LHCN-M2 (cell line): ENCODE data around the gene MYBBP1A. TPM values are rescaled to one million over a fixed set of nuclear protein-coding genes. Genes with fewer than 3 reads are reported as not detected.

Experiments used
- DNase-seq: peaks from one replicate; pipeline ENCODE4 v3.0.0-alpha.2; 2012; ENCODE audit warnings: low read depth
- total RNA-seq: library from RNA; depleted of rRNA; stranded (reverse); fragments of >200 nt; gene quantifications from 2 replicates; pipeline ENCODE4 v1.2.3, GENCODE V29; 2014

The MYBBP1A gene
- total RNA-seq, 1 experiment from 2014 or later: 58.8 TPM

DNA sequence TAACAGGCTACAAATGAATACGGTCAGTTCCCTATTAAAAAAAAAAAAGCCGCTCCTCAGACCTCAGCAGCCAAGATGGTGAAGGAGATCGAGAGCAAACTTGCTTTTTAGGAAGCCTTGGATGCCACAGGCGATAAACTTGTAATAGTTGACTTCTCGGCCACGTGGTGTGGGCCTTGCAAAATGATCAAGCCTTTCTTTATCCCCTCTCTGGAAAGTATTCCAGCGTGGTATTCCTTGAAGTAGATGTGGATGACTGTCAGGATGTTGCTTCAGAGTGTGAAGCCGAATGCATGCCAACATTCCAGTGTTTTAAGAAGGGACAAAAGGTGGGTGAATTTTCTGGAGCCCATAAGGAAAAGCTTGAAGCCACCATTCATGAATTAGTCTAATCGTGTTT lies 16.9 kb upstream of the MYBBP1A start:
- DNase-seq: no peak

- DNase-seq: no peak
Observed at GRCh38 chr17:4569591-4569990, 14.4 kb upstream of the MYBBP1A start.

DNA sequence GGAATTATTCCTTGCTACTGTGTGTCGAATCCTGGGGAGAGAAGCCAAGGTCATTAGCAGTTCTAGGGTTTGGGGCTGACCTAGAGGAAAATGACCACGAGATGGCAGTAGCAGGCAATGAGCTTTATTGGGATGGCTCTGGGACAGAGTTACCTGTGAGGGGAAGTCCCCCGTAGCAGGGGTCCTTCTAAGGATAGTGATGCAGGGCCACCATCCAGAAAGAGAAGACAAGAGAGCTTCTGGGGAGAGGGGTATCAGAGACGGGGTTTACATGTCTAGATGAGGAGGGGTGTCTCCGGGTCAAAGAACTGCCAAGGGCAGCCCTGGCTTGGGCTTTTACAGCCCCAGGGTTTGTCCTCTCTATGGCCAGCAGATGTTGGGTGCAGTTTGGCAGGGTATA lies 11.6 kb upstream of the MYBBP1A start:
- DNase-seq: peak; percentile 34

GRCh38 chr17:4565209-4566141 lies 10.3 kb upstream of the MYBBP1A start:
- DNase-seq: peak; percentile 72

- DNase-seq: no peak
Observed at GRCh38 chr17:4562015-4562969, 7.1 kb upstream of the MYBBP1A start.

- no peak for DNase-seq
Observed at GRCh38 chr17:4560837-4561256, 5.7 kb upstream of the MYBBP1A start.

GRCh38 chr17:4560421-4560820 lies 5.2 kb upstream of the MYBBP1A start, which contains the start of gene GGT6:
TSS of gene GGT6 (minus strand) at chr17:4560577. CDS start at chr17:4560521, 56 bp downstream.
- DNase-seq: no peak

DNA sequence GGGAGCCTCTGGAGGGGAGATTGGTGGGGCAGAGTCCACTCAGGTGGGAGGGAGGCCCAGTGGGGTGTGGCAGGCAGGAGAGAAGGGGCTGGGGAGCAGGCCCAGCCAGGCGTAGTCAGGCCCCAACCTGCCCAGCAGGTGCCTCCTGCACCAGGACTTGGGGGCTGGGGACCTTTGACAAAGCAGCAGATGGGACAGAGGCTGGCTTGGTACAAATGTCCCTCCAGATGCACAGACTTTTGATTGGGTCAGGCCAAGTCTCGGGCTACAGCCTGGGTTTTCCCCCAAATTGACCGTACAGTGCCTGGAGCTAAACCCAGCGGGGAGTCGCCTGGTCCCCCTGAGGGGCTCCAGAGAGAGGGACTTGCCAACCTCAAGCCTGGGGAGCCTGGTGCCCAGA lies 4.8 kb upstream of the MYBBP1A start:
- no peak for DNase-seq

GRCh38 chr17:4559139-4559791 lies 4.1 kb upstream of the MYBBP1A start:
- DNase-seq: no peak

DNA sequence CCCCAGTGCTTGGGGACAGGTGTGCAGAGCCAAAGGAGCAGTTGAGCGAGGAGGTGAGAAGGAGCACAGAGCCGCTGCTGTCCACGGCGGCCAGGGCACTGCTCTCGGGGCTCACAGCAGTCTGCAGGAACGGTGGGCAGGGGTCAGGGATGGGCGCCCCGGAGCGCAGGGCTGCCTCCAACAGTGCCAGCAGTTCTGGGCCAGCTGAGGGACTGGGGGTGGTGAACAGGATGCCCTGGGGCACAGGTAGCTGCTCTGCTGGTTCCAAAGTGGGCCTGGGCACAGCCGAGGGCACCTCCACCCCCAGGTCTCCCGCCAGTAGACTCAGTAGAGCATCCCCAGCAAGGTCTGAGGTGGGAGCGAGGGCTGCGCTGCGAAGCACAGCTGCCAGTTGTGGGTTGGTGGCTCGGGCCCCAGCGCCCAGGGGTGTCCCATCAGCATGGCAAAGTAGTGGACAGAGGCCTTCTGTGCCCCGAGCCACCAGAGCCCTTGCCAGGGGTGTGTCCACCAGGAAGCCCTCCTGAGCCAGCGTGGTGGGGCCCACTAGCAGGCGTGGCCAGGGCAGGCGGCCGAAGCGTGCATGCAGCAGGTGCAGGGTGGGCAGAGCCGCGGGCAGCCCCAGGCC lies 3.3 kb upstream of the MYBBP1A start:
- no peak for DNase-seq

- DNase-seq: no peak
Observed at GRCh38 chr17:4557626-4558346, 2.6 kb upstream of the MYBBP1A start.

- DNase-seq: no peak
Observed at GRCh38 chr17:4556996-4557395, 1.8 kb upstream of the MYBBP1A start.

- DNase-seq: no peak
Observed at GRCh38 chr17:4555873-4556759, 932 bp upstream of the MYBBP1A start.

DNA sequence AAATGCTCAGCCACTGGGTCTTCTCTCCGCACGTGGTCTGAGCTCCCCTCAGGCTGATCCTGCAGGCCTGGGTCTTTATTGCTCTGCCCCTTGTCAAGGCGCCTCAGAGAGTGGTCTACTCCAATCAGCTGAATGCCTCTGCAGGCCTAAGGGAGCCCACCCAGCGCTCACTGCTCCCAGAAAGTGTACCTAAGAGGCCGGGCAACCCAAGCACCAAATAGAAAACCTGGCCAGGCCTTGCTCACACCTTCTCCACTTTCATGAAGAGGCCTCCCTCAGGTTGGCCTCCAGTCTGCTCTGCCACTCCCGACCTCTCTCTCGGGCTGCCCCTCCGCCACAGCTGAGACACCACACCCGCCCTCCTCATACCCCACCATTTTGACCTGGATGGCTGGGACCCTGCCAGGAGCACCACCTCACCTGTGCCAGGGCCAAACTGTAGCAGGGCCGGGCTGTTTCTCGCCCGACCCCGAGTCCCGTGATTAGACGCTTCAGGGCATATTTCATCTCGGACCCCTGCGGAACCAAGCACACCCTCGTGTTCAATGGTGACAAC lies 665 bp downstream of the MYBBP1A start:
- no peak for DNase-seq

- DNase-seq: no peak
Observed at GRCh38 chr17:4553669-4554068, 1.5 kb downstream of the MYBBP1A start.

DNA sequence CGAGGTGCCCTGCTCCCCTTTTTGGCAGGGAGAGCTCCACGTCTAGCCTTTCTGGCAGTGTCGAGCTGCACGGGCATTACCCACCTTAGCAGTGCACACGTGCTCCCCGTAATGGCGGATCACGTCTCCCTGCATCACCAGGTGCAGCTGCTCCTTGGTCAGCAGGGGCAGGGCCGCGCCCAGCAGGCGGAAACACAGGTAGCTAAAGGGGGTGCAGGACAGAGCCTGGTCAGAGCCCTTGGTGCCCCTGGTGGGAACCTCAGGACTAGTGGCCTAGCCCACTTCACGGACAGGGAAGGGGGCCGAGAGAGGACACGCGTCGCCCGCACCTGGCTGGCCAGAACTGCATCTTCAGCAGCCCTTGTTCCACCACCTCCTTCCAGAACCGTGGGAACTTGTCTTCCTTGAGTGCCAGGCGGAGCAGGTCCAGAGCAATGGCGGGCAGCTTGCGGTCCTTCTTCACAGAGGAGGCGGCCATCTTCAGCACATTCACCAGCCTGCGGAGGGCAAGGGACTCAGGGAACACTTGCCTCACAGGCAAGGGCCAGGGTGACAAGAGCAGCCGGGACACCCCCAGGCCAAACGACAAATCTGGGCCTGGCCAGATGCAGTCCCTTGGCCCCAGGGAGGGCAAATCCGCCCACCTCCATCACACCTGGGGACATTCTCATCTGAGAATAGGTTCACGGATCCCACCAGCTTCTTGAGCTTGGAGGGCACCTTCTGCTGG lies 3.2 kb downstream of the MYBBP1A start:
- DNase-seq: no peak

DNA sequence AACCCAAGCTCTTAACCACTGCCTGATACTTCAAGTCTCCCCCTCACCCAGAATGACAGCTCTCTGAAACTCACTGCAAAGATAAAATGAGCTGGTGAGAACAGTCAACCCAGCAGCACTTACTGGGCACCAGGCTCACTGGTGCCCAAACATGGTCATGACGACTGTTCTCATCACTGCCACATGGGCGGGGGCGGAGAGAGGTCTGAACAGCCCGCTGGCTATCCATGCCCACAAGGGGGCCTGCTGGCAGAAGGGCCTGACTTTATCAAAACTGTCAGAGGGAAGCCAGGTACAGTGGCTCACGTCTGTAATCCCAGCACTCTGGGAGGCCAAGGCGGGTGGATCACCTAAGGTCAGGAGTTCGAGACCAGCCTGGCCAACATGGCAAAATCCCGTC lies 4.0 kb downstream of the MYBBP1A start:
- peak; percentile 14 for DNase-seq

DNA sequence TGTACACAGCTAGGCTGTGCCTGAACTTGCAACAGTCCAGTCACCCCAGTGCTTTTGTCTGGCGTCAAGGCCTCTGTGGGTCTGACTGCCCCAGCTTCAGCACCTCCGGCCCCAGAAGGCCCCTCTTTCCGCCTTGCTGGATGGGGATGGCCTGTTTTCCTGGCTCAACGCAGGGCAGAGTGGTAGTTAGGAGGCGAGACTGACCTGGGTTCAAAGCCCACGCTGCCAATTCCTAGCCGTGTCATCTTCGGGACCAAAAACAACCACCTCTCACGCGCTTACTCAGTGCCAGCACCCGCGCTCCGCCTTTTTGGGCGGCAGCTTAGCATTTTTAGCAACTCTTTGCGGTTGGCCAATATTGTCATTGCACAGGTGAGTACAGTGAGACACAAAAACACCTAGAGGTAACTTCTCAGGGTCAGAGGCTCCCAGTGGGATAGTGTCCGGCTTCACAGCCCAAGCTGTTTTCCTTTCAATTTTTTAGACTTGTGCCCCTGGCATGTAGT lies 4.6 kb downstream of the MYBBP1A start:
- no peak for DNase-seq
